ENCODE data around the gene LTC4S. TPM values are rescaled to one million over a fixed set of nuclear protein-coding genes. Genes with fewer than 3 reads are reported as not detected.

The LTC4S gene
- total and polyA plus RNA-seq, 4 experiments from 2014 or later = 4.2 to 9.4 (median 6.6) TPM

DNA sequence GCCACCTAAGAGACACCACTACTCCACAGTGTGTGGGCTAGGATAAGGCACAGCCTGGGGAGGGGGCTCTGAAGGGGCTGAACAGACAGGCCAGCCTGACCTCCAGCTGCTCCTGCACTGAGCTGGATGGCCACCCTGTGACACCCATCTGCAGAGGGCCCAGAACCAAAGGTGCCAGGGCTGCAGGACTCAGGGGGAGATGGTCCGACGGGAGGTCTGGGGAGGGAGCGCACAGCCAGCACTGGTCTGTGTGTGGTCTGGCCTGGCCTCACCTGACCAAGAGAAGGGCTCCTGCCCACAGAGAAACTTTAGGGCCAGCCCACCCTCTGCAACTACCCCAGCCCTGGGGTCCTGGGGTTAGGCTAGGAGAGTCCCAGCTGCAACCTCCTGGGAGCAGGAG, 789 bp downstream of the LTC4S start:
- Mint-ChIP-seq H3K27me3 (no peaks in the 10 kb centered on the region), H3K4me3 (peak overlapping the region; percentile 63 to 83 (median 76)), H3K4me1 (peaks cover 11 to 46% (median 27%) of the 10 kb centered on the region in 4 donors), H3K36me3 (peaks cover 0 to 17% of the 10 kb centered on the region in 2 donors), H3K27ac (peak overlapping the region in 6 of 7 donors; percentile 42 to 93 (median 87)), H3K9me3 (peaks cover 0 to 3% (median 0%) of the 10 kb centered on the region in 8 donors)
- ChIA-PET CTCF (ENCODE audit: partially characterized antibody) (interaction anchor here (0.9 to 5.9 kb wide), 5 partner anchors 17 to 114 kb away, joined by 3 to 53 read pairs (median 5); partner anchors contain the start of genes MAML1 and TBC1D9B), POLR2A (ENCODE audit: partially characterized antibody) (interaction anchor here (0.9 to 6.5 kb wide), 13 partner anchors 12 to 172 kb away, joined by 3 to 68 read pairs (median 6); partner anchors contain the start of genes HNRNPH1, MAML1, MGAT4B and MRNIP)
- Histone ChIP-seq H3K9me3 (ENCODE audit: control insufficient read depth in 1 of 2, low read length in 2 of 2) (no peaks in the 10 kb centered on the region), H3K4me3 (ENCODE audit: low read length in 2 of 2) (peak overlapping the region in 1 of 2 donors; percentile 69), H3K27me3 (ENCODE audit: insufficient read depth, low read length) (no peaks in the 10 kb centered on the region), H3K4me1 (ENCODE audit: insufficient read depth, low read length) (peaks cover 25% of the 10 kb centered on the region), H3K36me3 (ENCODE audit: insufficient read depth, low read length) (peaks cover 14% of the 10 kb centered on the region), H3K27ac (ENCODE audit: low read depth, low read length) (peak overlapping the region; percentile 49)
- no peak for DNase-seq
- intact Hi-C loops (cut with micrococcal nuclease) = no loop called here

DNA sequence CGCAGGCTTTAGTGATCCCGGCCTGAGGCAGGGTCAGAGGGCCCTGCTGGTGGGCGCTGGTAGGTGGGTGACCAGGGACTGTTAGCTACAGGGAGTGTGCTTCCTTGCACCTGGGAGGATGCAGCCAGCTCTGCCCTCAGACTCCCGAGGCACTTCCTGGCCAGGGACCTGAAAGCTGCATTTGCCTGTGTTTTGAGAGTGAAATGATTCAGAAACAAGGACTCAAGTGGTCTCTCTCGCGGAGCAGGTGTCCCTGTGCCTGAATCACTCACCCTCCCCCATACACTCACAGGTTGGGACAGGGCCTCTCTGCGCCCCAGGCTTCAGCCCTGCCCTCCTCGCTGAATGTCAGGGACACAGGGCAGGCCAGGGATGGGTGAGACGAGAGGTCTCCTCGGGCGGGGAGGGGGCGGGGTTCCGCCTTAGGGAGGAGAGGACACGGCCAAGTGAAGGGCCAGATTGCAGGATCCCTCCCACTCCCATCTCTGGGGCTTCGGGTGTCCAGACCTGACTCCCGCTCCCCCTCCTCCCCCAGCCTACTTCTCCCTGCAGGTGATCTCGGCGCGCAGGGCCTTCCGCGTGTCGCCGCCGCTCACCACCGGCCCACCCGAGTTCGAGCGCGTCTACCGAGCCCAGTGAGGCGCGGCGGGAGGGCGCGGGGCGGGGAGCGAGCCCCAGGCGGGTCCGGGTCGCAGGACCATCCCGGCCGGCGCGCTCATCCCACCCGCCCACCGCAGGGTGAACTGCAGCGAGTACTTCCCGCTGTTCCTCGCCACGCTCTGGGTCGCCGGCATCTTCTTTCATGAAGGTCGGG, 1.5 kb downstream of the LTC4S start:
- Histone ChIP-seq H3K4me3 (ENCODE audit: low read length in 2 of 2) (peak overlapping the region; percentile 23 to 69), H3K36me3 (ENCODE audit: insufficient read depth, low read length) (peaks cover 17% of the 10 kb centered on the region), H3K9me3 (ENCODE audit: control insufficient read depth in 1 of 2, low read length in 2 of 2) (no peaks in the 10 kb centered on the region), H3K27me3 (ENCODE audit: insufficient read depth, low read length) (no peaks in the 10 kb centered on the region), H3K4me1 (ENCODE audit: insufficient read depth, low read length) (peaks cover 25% of the 10 kb centered on the region), H3K27ac (ENCODE audit: low read depth, low read length) (peak overlapping the region; percentile 44)
- peaks cover 0 to 20% of the 10 kb centered on the region in 2 donors for H3K36me3 Mint-ChIP-seq
- peak overlapping the region in 6 of 7 donors; percentile 18 to 92 (median 69) for H3K27ac Mint-ChIP-seq
- intact Hi-C loops (cut with micrococcal nuclease) = no loop called here
- POLR2A ChIA-PET (ENCODE audit: partially characterized antibody) = interaction anchor here (0.7 to 6.5 kb wide), 17 partner anchors 9 to 172 kb away, joined by 3 to 68 read pairs (median 6); partner anchors contain the start of genes HNRNPH1, MGAT4B, MRNIP and SQSTM1
- CTCF ChIA-PET (ENCODE audit: partially characterized antibody) = interaction anchor here (0.7 to 5.9 kb wide), 11 partner anchors 18 to 113 kb away, joined by 3 to 53 read pairs (median 4); partner anchors contain the start of genes MAML1, SQSTM1 and TBC1D9B
- no peaks in the 10 kb centered on the region for H3K9me3 Mint-ChIP-seq
- H3K4me3 Mint-ChIP-seq = peak overlapping the region; percentile 50 to 80 (median 76)
- DNase-seq = no peak
- peaks cover 11 to 51% (median 27%) of the 10 kb centered on the region in 4 donors for H3K4me1 Mint-ChIP-seq
- no peaks in the 10 kb centered on the region for H3K27me3 Mint-ChIP-seq

- no peaks in the 10 kb centered on the region for H3K9me3 ChIP-seq (ENCODE audit: control insufficient read depth in 1 of 2, low read length in 2 of 2)
- H3K27ac ChIP-seq (ENCODE audit: low read depth, low read length) = peak overlapping the region; percentile 44
- ChIA-PET CTCF (ENCODE audit: partially characterized antibody) (interaction anchor here (0.7 to 5.9 kb wide), 17 partner anchors 10 to 173 kb away, joined by 3 to 53 read pairs (median 3); partner anchors contain the start of genes HNRNPH1, SQSTM1 and TBC1D9B), POLR2A (ENCODE audit: partially characterized antibody) (interaction anchor here (0.6 to 6.5 kb wide), 15 partner anchors 8 to 173 kb away, joined by 3 to 68 read pairs (median 5); partner anchors contain the start of genes HNRNPH1, MGAT4B, MRNIP and SQSTM1)
- H3K4me3 Mint-ChIP-seq = peak overlapping the region; percentile 50 to 79 (median 64)
- H3K27ac Mint-ChIP-seq = peak overlapping the region in 6 of 7 donors; percentile 11 to 89 (median 57)
- H3K27me3 ChIP-seq (ENCODE audit: insufficient read depth, low read length) = no peaks in the 10 kb centered on the region
- H3K36me3 ChIP-seq (ENCODE audit: insufficient read depth, low read length) = peaks cover 17% of the 10 kb centered on the region
- peaks cover 0 to 20% of the 10 kb centered on the region in 2 donors for H3K36me3 Mint-ChIP-seq
- H3K27me3 Mint-ChIP-seq = no peaks in the 10 kb centered on the region
- peak; percentile 61 to 77 (median 68) for DNase-seq
- H3K4me1 ChIP-seq (ENCODE audit: insufficient read depth, low read length) = peaks cover 25% of the 10 kb centered on the region
- no peaks in the 10 kb centered on the region for H3K9me3 Mint-ChIP-seq
- intact Hi-C loops (cut with micrococcal nuclease) = loop anchor here (1.0 to 2.0 kb wide), 4 partner anchors 10 to 117 kb away; partner anchors contain the start of genes MAML1 and MGAT4B
- H3K4me3 ChIP-seq (ENCODE audit: low read length in 2 of 2) = peak overlapping the region; percentile 23 to 69
- peaks cover 11 to 51% (median 27%) of the 10 kb centered on the region in 4 donors for H3K4me1 Mint-ChIP-seq
These were observed 2.4 kb downstream of the LTC4S start for GRCh38 chr5:179795863-179796833.

- Mint-ChIP-seq H3K27ac (peak overlapping the region in 6 of 7 donors; percentile 11 to 89 (median 68)), H3K4me3 (peak overlapping the region in 7 of 8 donors; percentile 10 to 79 (median 64)), H3K9me3 (no peaks in the 10 kb centered on the region), H3K27me3 (no peaks in the 10 kb centered on the region), H3K4me1 (peaks cover 16 to 52% (median 30%) of the 10 kb centered on the region in 4 donors), H3K36me3 (peaks cover 3 to 24% of the 10 kb centered on the region in 2 donors)
- Histone ChIP-seq H3K4me3 (ENCODE audit: low read length in 2 of 2) (no peak overlapping the region), H3K27me3 (ENCODE audit: insufficient read depth, low read length) (no peaks in the 10 kb centered on the region), H3K36me3 (ENCODE audit: insufficient read depth, low read length) (peaks cover 17% of the 10 kb centered on the region), H3K27ac (ENCODE audit: low read depth, low read length) (peak overlapping the region; percentile 44), H3K9me3 (ENCODE audit: control insufficient read depth in 1 of 2, low read length in 2 of 2) (no peaks in the 10 kb centered on the region), H3K4me1 (ENCODE audit: insufficient read depth, low read length) (peaks cover 32% of the 10 kb centered on the region)
- POLR2A ChIA-PET (ENCODE audit: partially characterized antibody) = interaction anchor here (0.8 to 6.5 kb wide), 9 partner anchors 10 to 111 kb away, joined by 3 to 68 read pairs (median 5); partner anchors contain the start of genes MGAT4B, MRNIP, SQSTM1 and TBC1D9B
- intact Hi-C loops (cut with micrococcal nuclease) = loop anchor here (1.0 to 2.0 kb wide), 4 partner anchors 9 to 118 kb away; partner anchors contain the start of genes MAML1 and MGAT4B
- DNase-seq = no peak
- CTCF ChIA-PET (ENCODE audit: partially characterized antibody) = interaction anchor here (0.7 to 5.9 kb wide), 15 partner anchors 9 to 174 kb away, joined by 3 to 53 read pairs (median 3); partner anchors contain the start of genes HNRNPH1, MAML1 and SQSTM1
These were observed 3.3 kb downstream of the LTC4S start for GRCh38 chr5:179796877-179797608.

- Mint-ChIP-seq H3K36me3 (peaks cover 3 to 24% of the 10 kb centered on the region in 2 donors), H3K4me1 (peaks cover 17 to 54% (median 31%) of the 10 kb centered on the region in 4 donors), H3K27me3 (no peaks in the 10 kb centered on the region), H3K4me3 (no peak overlapping the region), H3K9me3 (no peaks in the 10 kb centered on the region), H3K27ac (peak overlapping the region in 1 of 7 donors; percentile 75)
- H3K4me3 ChIP-seq (ENCODE audit: low read length in 2 of 2) = no peak overlapping the region
- peaks cover 39% of the 10 kb centered on the region for H3K4me1 ChIP-seq (ENCODE audit: insufficient read depth, low read length)
- ChIA-PET POLR2A (ENCODE audit: partially characterized antibody) (interaction anchor here (1.4 to 6.5 kb wide), 3 partner anchors 9 to 66 kb away, joined by 5 to 68 read pairs (median 50); partner anchors contain the start of genes MGAT4B and SQSTM1), CTCF (ENCODE audit: partially characterized antibody) (interaction anchor here (1.0 to 5.9 kb wide), 7 partner anchors 8 to 175 kb away, joined by 3 to 53 read pairs (median 3); partner anchors contain the start of genes HNRNPH1 and MAML1)
- intact Hi-C loops (cut with micrococcal nuclease) = loop anchor here (2.0 kb wide), 2 partner anchors 65 to 119 kb away; partner anchors contain the start of gene MAML1
- H3K36me3 ChIP-seq (ENCODE audit: insufficient read depth, low read length) = peaks cover 17% of the 10 kb centered on the region
- no peaks in the 10 kb centered on the region for H3K27me3 ChIP-seq (ENCODE audit: insufficient read depth, low read length)
- H3K27ac ChIP-seq (ENCODE audit: low read depth, low read length) = no peak overlapping the region
- H3K9me3 ChIP-seq (ENCODE audit: control insufficient read depth in 1 of 2, low read length in 2 of 2) = no peaks in the 10 kb centered on the region
- DNase-seq = no peak
These were observed 4.0 kb downstream of the LTC4S start for GRCh38 chr5:179797741-179798140.

Data from CD4-positive, alpha-beta memory T cell (primary cell).